Immature natural killer cell (primary cell): Measurements from ENCODE around the gene MBD6. TPM values are rescaled to one million over a fixed set of nuclear protein-coding genes. Genes with fewer than 3 reads are reported as not detected.
"Not testable (repeated sequence)": the region's sequence is repeated elsewhere in the genome, so short reads cannot be mapped to it uniquely, and the experiment has no call there.

Experiments used
- DNase-seq, 3 donors: peaks; one replicate each; pipeline ENCODE4 v3.0.0; 2022; ENCODE audit warnings: mixed read lengths in 1 of 3
- H3K27ac Mint-ChIP-seq, 6 donors: one replicate each; pipeline ENCODE4 v1.8.0; 2020; ENCODE audit warnings: mixed read lengths in 6 of 6, mild to moderate bottlenecking in 5 of 6, inconsistent platforms in 4 of 6, moderate library complexity in 3 of 6
- H3K27me3 Mint-ChIP-seq, 3 donors: one replicate each; pipeline ENCODE4 v1.8.0; 2020 to 2021; ENCODE audit warnings: low read depth in 3 of 3, mild to moderate bottlenecking in 3 of 3, mixed read lengths in 3 of 3, moderate library complexity in 3 of 3, inconsistent platforms in 1 of 3
- H3K36me3 Mint-ChIP-seq, 3 donors: one replicate each; pipeline ENCODE4 v1.8.0; 2020; ENCODE audit warnings: mixed read lengths in 3 of 3, inconsistent platforms in 2 of 3, mild to moderate bottlenecking in 2 of 3
- H3K4me1 Mint-ChIP-seq, 2 donors: one replicate each; pipeline ENCODE4 v1.8.0; 2020; ENCODE audit warnings: inconsistent platforms in 2 of 2, mild to moderate bottlenecking in 2 of 2, mixed read lengths in 2 of 2, moderate library complexity in 1 of 2
- H3K4me3 Mint-ChIP-seq, 5 donors: one replicate each; pipeline ENCODE4 v1.8.0; 2020; ENCODE audit warnings: mild to moderate bottlenecking in 5 of 5, mixed read lengths in 5 of 5, inconsistent platforms in 3 of 5, moderate library complexity in 3 of 5
- H3K9me3 Mint-ChIP-seq, 6 donors: one replicate each; pipeline ENCODE4 v1.8.0; 2020; ENCODE audit warnings: mild to moderate bottlenecking in 6 of 6, mixed read lengths in 6 of 6, inconsistent platforms in 4 of 6, moderate library complexity in 3 of 6
- polyA plus RNA-seq, 3 donors: library from polyadenylated mRNA; unstranded; fragments of 300-500 nt; fragmentation: Illumina TruSeq; gene quantifications; one replicate each; pipeline ENCODE4 v1.2.3, GENCODE V29; 2021

The MBD6 gene
- polyA plus RNA-seq, 3 donors from 2014 or later, result 1.8 to 5.5 (median 2.7) TPM

DNA sequence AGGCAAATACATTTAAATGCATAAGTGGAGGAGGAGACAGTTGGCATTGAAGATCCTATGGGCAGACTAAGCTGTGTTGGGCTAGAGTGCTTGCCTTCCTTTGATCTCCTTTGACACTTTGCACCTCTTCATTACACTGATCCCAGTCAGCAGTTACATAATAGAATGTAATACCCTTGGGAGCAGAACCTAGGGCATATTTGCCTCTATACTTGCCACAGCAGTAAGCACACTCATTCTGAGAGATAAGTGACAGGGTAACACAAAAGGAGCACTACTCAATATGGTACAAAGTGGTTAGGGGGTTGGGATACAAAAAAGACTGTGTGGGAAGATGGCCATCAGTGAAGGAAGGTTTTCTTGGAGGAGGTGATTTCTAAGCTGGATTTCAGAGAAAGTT lies 25.8 kb upstream of the MBD6 start:
- Mint-ChIP-seq H3K27me3 (peaks cover 0 to 4% (median 0%) of the 10 kb centered on the region in 3 donors), H3K9me3 (no peaks in the 10 kb centered on the region), H3K27ac (peak overlapping the region in 2 of 6 donors; percentile 47 to 49), H3K4me3 (no peak overlapping the region), H3K36me3 (peaks cover 26 to 49% (median 27%) of the 10 kb centered on the region in 3 donors), H3K4me1 (peaks cover 0 to 6% of the 10 kb centered on the region in 2 donors)
- no peak for DNase-seq

DNA sequence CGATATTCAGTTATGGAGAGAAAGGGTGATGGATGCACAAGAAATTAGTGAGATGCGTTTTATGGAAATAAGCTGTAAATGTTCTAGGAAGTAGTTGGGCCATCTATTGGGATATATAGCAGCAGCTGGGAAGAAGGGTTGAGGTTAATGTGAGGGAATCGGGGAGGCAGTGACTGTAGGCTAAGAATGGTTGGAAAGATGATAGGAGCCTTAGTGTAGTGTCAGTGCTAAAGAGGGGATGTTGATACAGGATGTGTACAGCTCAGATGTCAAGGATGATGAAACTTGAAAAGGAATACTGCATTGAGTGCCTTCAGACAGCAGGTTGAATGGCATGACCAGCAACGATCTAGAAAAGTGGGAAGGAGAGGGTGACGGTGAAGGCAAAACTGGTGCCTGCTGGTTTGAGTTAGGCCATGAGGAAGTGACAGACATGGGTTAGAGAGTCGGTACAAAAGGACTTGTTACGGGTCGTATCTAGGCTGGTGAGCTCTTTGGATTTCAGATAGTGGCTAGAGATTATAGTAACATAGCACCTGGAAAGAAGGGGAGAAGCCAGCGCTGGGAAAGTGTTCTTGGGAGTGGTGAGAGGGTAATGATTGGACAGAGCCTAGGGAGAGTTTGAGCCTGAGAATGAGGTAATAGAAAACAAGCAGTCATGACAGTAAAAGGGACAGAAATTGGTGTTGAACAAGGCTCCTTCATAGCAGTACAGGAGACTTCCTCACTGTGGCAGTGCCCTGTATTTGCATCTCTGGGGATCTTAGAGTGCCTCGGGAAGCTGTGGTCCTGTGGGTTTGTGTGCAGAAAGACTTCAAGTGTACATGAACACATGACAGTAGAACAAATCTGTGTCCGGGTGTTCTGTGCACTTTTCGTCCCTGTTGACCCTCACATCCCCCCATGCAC lies 25.1 kb upstream of the MBD6 start:
- Mint-ChIP-seq H3K27me3 (peaks cover 0 to 4% (median 0%) of the 10 kb centered on the region in 3 donors), H3K4me3 (no peak overlapping the region), H3K9me3 (no peaks in the 10 kb centered on the region), H3K36me3 (peaks cover 30 to 52% (median 30%) of the 10 kb centered on the region in 3 donors), H3K27ac (peak overlapping the region in 3 of 6 donors; percentile 46 to 47 (median 47)), H3K4me1 (peaks cover 0 to 6% of the 10 kb centered on the region in 2 donors)
- DNase-seq, result no peak

DNA sequence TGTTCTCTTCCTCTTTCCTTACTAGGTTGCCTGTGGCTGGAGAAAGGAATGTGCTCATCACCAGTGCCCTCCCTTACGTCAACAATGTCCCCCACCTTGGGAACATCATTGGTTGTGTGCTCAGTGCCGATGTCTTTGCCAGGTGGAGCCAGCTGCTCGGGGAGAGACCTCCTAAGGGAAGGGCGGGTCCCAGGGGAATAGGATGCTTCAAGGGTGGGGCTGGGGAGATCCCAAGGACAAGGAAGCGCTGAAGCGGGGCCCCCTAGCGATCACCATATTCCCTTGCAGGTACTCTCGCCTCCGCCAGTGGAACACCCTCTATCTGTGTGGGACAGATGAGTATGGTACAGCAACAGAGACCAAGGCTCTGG lies 24.5 kb upstream of the MBD6 start:
- DNase-seq, result no peak
- Mint-ChIP-seq H3K36me3 (peaks cover 24 to 46% (median 34%) of the 10 kb centered on the region in 3 donors), H3K9me3 (no peaks in the 10 kb centered on the region), H3K4me1 (peaks cover 0 to 4% of the 10 kb centered on the region in 2 donors), H3K4me3 (no peak overlapping the region), H3K27ac (peak overlapping the region in 1 of 6 donors; percentile 46), H3K27me3 (peaks cover 0 to 2% (median 0%) of the 10 kb centered on the region in 3 donors)

DNA sequence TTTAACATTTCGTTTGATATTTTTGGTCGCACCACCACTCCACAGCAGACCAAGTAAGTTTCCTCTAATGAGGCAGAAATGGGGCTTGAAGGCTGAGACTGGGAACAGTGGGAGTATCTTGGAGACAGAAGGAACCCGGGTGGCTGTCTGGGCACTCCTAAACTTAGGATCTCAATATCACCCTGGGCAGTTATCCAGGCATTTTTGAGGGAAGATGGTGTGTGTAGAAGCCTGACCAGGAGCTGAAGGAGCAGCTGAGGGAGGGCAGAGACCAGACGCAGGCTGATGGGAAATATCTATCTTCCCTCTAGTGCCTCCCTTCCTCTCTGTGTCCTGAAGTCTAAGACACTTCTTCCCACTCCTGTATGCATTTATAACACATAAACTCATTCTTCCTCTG lies 24.1 kb upstream of the MBD6 start:
- Mint-ChIP-seq H3K4me3 (no peak overlapping the region), H3K36me3 (peaks cover 24 to 47% (median 34%) of the 10 kb centered on the region in 3 donors), H3K27ac (no peak overlapping the region), H3K4me1 (peaks cover 0 to 4% of the 10 kb centered on the region in 2 donors), H3K9me3 (no peaks in the 10 kb centered on the region), H3K27me3 (peaks cover 0 to 2% (median 0%) of the 10 kb centered on the region in 3 donors)
- DNase-seq, result no peak

DNA sequence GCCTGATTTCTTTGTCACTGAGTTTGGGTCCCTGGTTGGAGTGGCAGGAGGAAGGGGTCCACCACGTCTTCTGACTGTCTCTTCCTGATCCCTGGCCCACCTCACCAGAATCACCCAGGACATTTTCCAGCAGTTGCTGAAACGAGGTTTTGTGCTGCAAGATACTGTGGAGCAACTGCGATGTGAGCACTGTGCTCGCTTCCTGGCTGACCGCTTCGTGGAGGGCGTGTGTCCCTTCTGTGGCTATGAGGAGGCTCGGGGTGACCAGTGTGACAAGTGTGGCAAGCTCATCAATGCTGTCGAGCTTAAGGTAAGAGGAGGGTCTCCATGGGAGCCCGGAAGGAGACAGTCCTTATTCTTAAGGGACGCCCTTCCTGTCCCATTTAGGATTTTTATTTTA lies 22.4 kb upstream of the MBD6 start:
- no peaks in the 10 kb centered on the region for H3K9me3 Mint-ChIP-seq
- H3K36me3 Mint-ChIP-seq, result peaks cover 28 to 50% (median 37%) of the 10 kb centered on the region in 3 donors
- H3K4me3 Mint-ChIP-seq, result no peak overlapping the region
- H3K27me3 Mint-ChIP-seq, result no peaks in the 10 kb centered on the region
- peaks cover 0 to 4% of the 10 kb centered on the region in 2 donors for H3K4me1 Mint-ChIP-seq
- DNase-seq, result no peak
- no peak overlapping the region for H3K27ac Mint-ChIP-seq

DNA sequence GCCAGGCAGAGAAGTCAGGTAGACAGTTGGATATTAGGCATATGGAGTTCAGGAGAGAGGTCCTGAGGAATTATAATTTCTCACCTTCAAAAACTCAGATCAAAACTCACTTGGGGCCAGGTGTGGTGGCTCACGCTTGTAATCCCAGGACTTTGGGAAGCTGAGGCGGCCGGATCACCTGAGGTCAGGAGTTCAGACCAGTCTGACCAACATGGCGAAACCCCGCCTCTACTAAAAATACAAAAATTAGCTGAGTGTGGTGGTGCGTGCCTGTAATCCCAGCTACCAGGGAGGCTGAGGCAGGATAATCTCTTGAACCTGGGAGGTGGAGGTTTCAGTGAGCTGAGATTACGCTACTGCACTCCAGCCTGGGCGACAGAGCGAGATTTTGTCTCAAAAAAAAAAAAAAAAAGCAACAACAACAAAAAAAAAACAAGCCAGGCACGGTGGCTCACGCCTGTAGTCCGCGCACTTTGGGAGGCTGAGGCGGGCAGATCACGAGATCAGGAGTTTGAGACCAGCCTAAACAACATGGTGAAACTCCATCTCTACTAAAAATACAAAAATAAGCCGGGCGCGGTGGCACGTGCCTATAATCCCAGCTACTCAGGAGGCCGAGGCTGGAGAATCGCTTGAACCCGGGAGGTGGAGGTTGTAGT lies 20.2 kb upstream of the MBD6 start:
- not testable (repeated sequence) for H3K4me3 Mint-ChIP-seq, H3K9me3 Mint-ChIP-seq, DNase-seq, H3K27me3 Mint-ChIP-seq, H3K4me1 Mint-ChIP-seq
- Mint-ChIP-seq H3K36me3 (peaks cover 28 to 48% (median 30%) of the 10 kb centered on the region in 3 donors), H3K27ac (peak overlapping the region in 3 of 6 donors; percentile 15 to 88 (median 84))

DNA sequence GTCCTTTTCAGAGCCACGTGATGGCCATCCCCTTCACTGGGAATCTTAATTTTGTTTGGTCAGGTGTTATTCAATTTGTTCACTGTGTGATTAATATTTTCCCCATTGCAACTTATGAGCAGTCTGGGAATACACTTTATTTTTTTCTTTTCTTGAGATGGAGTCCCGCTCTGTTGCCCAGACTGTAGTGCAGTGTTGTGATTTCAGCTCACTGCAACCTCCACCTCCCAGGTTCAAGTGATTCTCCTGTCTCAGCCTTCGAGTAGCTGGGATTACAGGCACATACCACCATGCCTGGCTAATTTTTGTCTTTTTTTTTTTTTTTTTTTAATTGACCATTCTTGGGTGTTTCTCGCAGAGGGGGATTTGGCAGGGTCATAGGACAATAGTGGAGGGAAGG lies 16.1 kb upstream of the MBD6 start:
- not testable (repeated sequence) for H3K9me3 Mint-ChIP-seq, H3K4me1 Mint-ChIP-seq, DNase-seq, H3K27me3 Mint-ChIP-seq, H3K4me3 Mint-ChIP-seq, H3K27ac Mint-ChIP-seq
- H3K36me3 Mint-ChIP-seq, result peaks cover 9 to 32% (median 16%) of the 10 kb centered on the region in 3 donors

DNA sequence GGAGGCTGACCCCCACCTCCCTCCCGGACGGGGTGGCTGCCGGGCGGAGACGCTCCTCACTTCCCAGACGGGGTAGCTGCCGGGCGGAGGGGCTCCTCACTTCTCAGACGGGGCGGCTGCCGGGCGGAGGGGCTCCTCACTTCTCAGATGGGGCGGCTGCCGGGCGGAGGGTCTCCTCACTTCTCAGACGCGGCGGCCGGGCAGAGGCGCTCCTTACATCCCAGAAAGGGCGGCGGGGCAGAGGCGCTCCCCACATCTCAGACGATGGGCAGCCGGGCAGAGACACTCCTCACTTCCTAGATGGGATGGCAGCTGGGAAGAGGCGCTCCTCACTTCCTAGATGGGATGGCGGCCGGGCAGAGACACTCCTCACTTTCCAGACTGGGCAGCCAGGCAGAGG lies 14.8 kb upstream of the MBD6 start:
- Mint-ChIP-seq H3K4me1 (peaks cover 0 to 17% of the 10 kb centered on the region in 2 donors), H3K36me3 (peaks cover 15 to 38% (median 16%) of the 10 kb centered on the region in 3 donors)
- H3K27me3 Mint-ChIP-seq, H3K4me3 Mint-ChIP-seq, H3K27ac Mint-ChIP-seq, DNase-seq, H3K9me3 Mint-ChIP-seq: not testable (repeated sequence)

DNA sequence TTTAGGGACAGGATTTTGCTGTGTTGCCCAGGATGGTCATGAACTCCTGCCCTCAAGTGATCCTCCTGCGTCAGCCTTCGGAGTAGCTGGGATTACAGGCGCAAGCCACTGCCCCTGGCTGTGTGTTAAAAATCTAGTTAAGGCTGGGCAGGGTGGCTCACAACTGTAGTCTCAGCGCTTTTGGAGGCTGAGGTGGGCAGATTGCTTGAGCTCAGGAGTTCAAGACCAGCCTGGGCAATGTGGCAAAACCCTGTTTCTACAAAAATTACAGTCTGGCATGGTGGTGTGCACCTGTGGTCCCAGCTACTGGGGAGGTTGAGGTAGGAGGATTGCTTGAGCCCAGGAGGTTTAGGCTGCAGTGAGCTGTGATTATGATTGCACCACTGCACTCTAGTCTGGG lies 11.5 kb upstream of the MBD6 start:
- no peak for DNase-seq
- Mint-ChIP-seq H3K27ac (peak overlapping the region in 1 of 6 donors; percentile 2), H3K9me3 (no peaks in the 10 kb centered on the region), H3K4me1 (peaks cover 0 to 17% of the 10 kb centered on the region in 2 donors), H3K4me3 (no peak overlapping the region), H3K36me3 (peaks cover 11 to 52% (median 18%) of the 10 kb centered on the region in 3 donors), H3K27me3 (no peaks in the 10 kb centered on the region)

DNA sequence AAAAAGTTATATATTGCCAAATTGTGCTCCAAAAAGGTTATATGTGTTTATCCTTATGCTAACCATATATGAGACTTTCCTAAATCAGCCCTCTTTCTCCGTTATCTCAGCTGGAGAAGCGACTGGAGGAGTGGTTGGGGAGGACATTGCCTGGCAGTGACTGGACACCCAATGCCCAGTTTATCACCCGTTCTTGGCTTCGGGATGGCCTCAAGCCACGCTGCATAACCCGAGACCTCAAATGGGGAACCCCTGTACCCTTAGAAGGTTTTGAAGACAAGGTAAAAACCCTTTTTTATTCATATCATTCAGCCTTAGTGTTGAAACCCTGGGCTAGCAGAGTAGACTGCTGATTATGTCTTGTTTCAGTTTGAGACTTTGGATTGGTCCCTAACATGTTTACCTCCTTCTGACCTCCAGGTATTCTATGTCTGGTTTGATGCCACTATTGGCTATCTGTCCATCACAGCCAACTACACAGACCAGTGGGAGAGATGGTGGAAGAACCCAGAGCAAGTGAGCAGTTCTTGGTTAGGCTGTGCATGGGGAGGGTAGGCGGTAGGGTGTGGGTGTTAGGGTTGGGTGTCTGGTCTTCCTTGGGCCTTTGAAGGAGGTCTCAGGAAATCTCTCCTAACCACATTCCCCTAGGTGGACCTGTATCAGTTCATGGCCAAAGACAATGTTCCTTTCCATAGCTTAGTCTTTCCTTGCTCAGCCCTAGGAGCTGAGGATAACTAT lies 10.9 kb upstream of the MBD6 start:
- peaks cover 16 to 55% (median 23%) of the 10 kb centered on the region in 3 donors for H3K36me3 Mint-ChIP-seq
- H3K4me3 Mint-ChIP-seq, result no peak overlapping the region
- H3K27me3 Mint-ChIP-seq, result peaks cover 0 to under 1% (median 0%) of the 10 kb centered on the region in 3 donors
- no peaks in the 10 kb centered on the region for H3K9me3 Mint-ChIP-seq
- DNase-seq, result no peak
- peaks cover 0 to 17% of the 10 kb centered on the region in 2 donors for H3K4me1 Mint-ChIP-seq
- peak overlapping the region; percentile 6 to 75 (median 54) for H3K27ac Mint-ChIP-seq

DNA sequence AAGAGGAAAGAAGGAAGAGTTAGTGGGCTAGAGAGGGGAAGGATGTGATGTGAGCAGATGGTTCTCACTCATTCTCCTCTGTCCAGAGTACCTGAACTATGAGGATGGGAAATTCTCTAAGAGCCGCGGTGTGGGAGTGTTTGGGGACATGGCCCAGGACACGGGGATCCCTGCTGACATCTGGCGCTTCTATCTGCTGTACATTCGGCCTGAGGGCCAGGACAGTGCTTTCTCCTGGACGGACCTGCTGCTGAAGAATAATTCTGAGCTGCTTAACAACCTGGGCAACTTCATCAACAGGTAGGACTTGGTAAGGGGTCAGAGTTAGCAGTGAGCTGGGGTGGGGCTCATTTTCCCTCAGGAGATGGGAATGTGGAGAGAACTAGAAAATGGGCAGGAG lies 10.0 kb upstream of the MBD6 start:
- Mint-ChIP-seq H3K4me3 (no peak overlapping the region), H3K36me3 (peaks cover 16 to 64% (median 30%) of the 10 kb centered on the region in 3 donors), H3K4me1 (peaks cover 4 to 21% of the 10 kb centered on the region in 2 donors), H3K9me3 (no peaks in the 10 kb centered on the region), H3K27me3 (peaks cover 0 to 5% (median 2%) of the 10 kb centered on the region in 3 donors), H3K27ac (peak overlapping the region in 4 of 6 donors; percentile 6 to 83 (median 29))
- DNase-seq, result no peak

DNA sequence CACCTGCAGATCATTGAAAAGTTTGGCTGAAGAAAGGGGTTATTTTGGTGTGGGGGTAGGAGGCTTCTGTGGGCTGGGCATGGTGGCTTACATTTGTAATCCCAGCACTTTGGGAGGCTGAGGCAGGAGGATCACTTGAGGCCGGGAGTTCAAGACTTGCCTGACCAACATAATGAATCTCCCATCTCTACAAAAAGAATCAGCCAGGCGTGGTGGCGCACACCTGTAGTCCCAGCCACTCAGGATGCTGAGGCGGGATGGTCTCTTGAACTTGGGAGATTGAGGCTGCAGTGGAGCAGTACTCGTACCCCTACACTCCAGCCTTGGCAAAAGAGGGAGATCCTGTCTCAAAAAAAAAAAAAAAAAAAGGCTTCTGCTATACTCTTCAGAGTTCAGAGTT lies 9.4 kb upstream of the MBD6 start:
- H3K27ac Mint-ChIP-seq, result peak overlapping the region in 4 of 6 donors; percentile 18 to 83 (median 57)
- no peak for DNase-seq
- no peaks in the 10 kb centered on the region for H3K9me3 Mint-ChIP-seq
- H3K4me1 Mint-ChIP-seq, result peaks cover 7 to 27% of the 10 kb centered on the region in 2 donors
- H3K4me3 Mint-ChIP-seq, result no peak overlapping the region
- peaks cover 16 to 67% (median 30%) of the 10 kb centered on the region in 3 donors for H3K36me3 Mint-ChIP-seq
- peaks cover 0 to 6% (median 2%) of the 10 kb centered on the region in 3 donors for H3K27me3 Mint-ChIP-seq

DNA sequence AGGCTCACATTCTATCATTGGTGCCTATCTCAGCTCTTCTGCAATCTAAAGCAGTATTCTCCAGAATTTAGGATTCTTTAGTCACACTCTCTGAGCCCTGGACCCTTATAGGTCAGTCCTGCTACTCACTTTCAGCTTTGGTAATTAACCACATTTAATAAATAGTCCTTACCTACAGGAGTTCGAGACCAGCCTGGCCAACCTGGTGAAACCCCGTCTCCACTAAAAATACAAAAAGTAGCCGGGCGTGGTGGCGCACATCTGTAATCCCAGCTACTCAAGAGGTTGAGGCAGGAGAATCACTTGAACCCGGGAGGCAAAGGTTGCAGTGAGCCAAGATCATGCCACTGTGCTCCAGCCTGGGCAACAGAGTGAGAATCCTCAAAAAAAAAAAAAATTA lies 8.9 kb upstream of the MBD6 start:
- not testable (repeated sequence) for H3K9me3 Mint-ChIP-seq, H3K27me3 Mint-ChIP-seq, H3K27ac Mint-ChIP-seq, H3K4me3 Mint-ChIP-seq, DNase-seq
- H3K36me3 Mint-ChIP-seq, result peaks cover 16 to 70% (median 30%) of the 10 kb centered on the region in 3 donors
- peaks cover 11 to 31% of the 10 kb centered on the region in 2 donors for H3K4me1 Mint-ChIP-seq
